Natural killer cell (primary cell): ENCODE results near the gene DLEC1. TPM values are rescaled to one million over a fixed set of nuclear protein-coding genes. Genes with fewer than 3 reads are reported as not detected.

Experiments
- ATAC-seq, 3 donors: fragments of 150-1000 bp in 2 of 3; fragments of 200-7000 bp in 1 of 3; cut with Tn5 transposase; 1 replicate in 1 of 3; 2 replicates in 2 of 3; pipeline ENCODE4 v1.10.0; 2021; ENCODE audit warnings: mild to moderate bottlenecking in 2 of 3, moderate library complexity in 2 of 3
- DNase-seq, 2 donors: peaks; one replicate each; pipeline versions ENCODE4 v3.0.0 to v3.0.0-alpha.2; 2013 to 2021; ENCODE audit warnings: mixed read lengths in 1 of 2
- H3K27ac ChIP-seq: one replicate; pipeline ENCODE4 v1.5.1; 2013; ENCODE audit warnings: mild to moderate bottlenecking, low read length
- H3K27me3 ChIP-seq: one replicate; pipeline ENCODE4 v1.6.1; 2013; ENCODE audit warnings: low read length; ENCODE audit not compliant: control insufficient read depth, insufficient read depth
- H3K36me3 ChIP-seq: one replicate; pipeline ENCODE4 v1.6.1; 2013; ENCODE audit warnings: low read length; ENCODE audit not compliant: control insufficient read depth, insufficient read depth
- H3K4me1 ChIP-seq: one replicate; pipeline ENCODE4 v1.6.1; 2013; ENCODE audit warnings: low read length; ENCODE audit not compliant: control insufficient read depth, insufficient read depth
- H3K4me3 ChIP-seq: one replicate; pipeline ENCODE4 v1.5.1; 2013; ENCODE audit warnings: low read length
- H3K9me3 ChIP-seq: one replicate; pipeline ENCODE4 v1.6.1; 2013; ENCODE audit warnings: low read length; ENCODE audit not compliant: control insufficient read depth, insufficient read depth
- H3K27ac Mint-ChIP-seq, 2 donors: one replicate each; pipeline ENCODE4 v1.8.0; 2022; ENCODE audit warnings: mild to moderate bottlenecking in 2 of 2, mixed read lengths in 2 of 2, moderate library complexity in 1 of 2
- H3K27me3 Mint-ChIP-seq, 2 donors: one replicate each; pipeline ENCODE4 v1.8.0; 2022; ENCODE audit warnings: low read depth in 2 of 2, mixed read lengths in 2 of 2
- H3K36me3 Mint-ChIP-seq: one replicate; pipeline ENCODE4 v1.8.0; 2022; ENCODE audit warnings: mixed read lengths
- H3K4me1 Mint-ChIP-seq, 2 donors: one replicate each; pipeline ENCODE4 v1.8.0; 2022; ENCODE audit warnings: mixed read lengths in 2 of 2
- H3K4me3 Mint-ChIP-seq: one replicate; pipeline ENCODE4 v1.8.0; 2022; ENCODE audit warnings: mild to moderate bottlenecking, moderate library complexity, mixed read lengths
- H3K9me3 Mint-ChIP-seq, 2 donors: one replicate each; pipeline ENCODE4 v1.8.0; 2022; ENCODE audit warnings: mixed read lengths in 2 of 2
- CTCF ChIP-seq: fragments of 200-600 bp; IDR thresholded peaks from one replicate; pipeline ENCODE4 v1.8.0; 2022; ENCODE audit warnings: antibody characterized with exemption
- WGBS: methylation state at CpG from one replicate; pipeline ENCODE4 v1.1.7; 2013; ENCODE audit warnings: missing lambda C conversion rate; ENCODE audit not compliant: insufficient coverage; 5-methylcytosine and 5-hydroxymethylcytosine counted together
- intact Hi-C: fragments of 100-400 bp; cut with micrococcal nuclease; formaldehyde crosslinking; loops from one replicate; pipeline ENCODE4 v1.14.2; 2022
- total RNA-seq, 4 donors: library from RNA; stranded (reverse); fragments of 120-200 nt in 1 of 4; gene quantifications; one replicate each; pipeline versions ENCODE4 v1.2.3 to v1.2.4, GENCODE V29; 2013 to 2022

The DLEC1 gene
- total RNA-seq, 3 donors from 2014 or later (not counting 1 experiment from before 2014, with no cell fraction given) = 6.1 to 7.5 (median 7.0) TPM

- H3K36me3 Mint-ChIP-seq = no peaks in the 10 kb centered on the region
- ATAC-seq = no peak
- H3K27me3 Mint-ChIP-seq = no peaks in the 10 kb centered on the region
- H3K9me3 Mint-ChIP-seq = no peaks in the 10 kb centered on the region
- H3K27ac Mint-ChIP-seq = peak overlapping the region; percentile 82 to 96
- Histone ChIP-seq H3K27me3 (no peaks in the 10 kb centered on the region), H3K36me3 (no peaks in the 10 kb centered on the region), H3K4me3 (no peak overlapping the region), H3K27ac (no peak overlapping the region), H3K4me1 (peaks cover 31% of the 10 kb centered on the region), H3K9me3 (no peaks in the 10 kb centered on the region)
- WGBS = 95% methylated on average over 8 of the region's 8 CpGs
- DNase-seq = no peak
- TF ChIP-seq CTCF = no peak
- intact Hi-C loops = no loop called here
- peaks cover 39 to 44% of the 10 kb centered on the region in 2 donors for H3K4me1 Mint-ChIP-seq
- H3K4me3 Mint-ChIP-seq = peak overlapping the region; percentile 91
These were observed 45.9 kb upstream of the DLEC1 start for GRCh38 chr3:37993067-37993455.

GRCh38 chr3:37993460-37993819, 45.6 kb upstream of the DLEC1 start:
- ATAC-seq (no peak), DNase-seq (no peak)
- no peaks in the 10 kb centered on the region for H3K36me3 ChIP-seq
- no peaks in the 10 kb centered on the region for H3K9me3 ChIP-seq
- peak overlapping the region; percentile 82 to 96 for H3K27ac Mint-ChIP-seq
- H3K36me3 Mint-ChIP-seq = no peaks in the 10 kb centered on the region
- H3K4me3 ChIP-seq = peak overlapping the region; percentile 59
- H3K27me3 ChIP-seq = no peaks in the 10 kb centered on the region
- intact Hi-C loops = no loop called here
- WGBS = 90% methylated on average over 3 of the region's 6 CpGs
- H3K27ac ChIP-seq = peak overlapping the region; percentile 64
- H3K9me3 Mint-ChIP-seq = no peaks in the 10 kb centered on the region
- H3K4me1 ChIP-seq = peaks cover 35% of the 10 kb centered on the region
- H3K27me3 Mint-ChIP-seq = no peaks in the 10 kb centered on the region
- H3K4me3 Mint-ChIP-seq = peak overlapping the region; percentile 91
- H3K4me1 Mint-ChIP-seq = peaks cover 43 to 48% of the 10 kb centered on the region in 2 donors
- no peak for TF ChIP-seq CTCF

- Mint-ChIP-seq H3K9me3 (no peaks in the 10 kb centered on the region), H3K27me3 (no peaks in the 10 kb centered on the region), H3K36me3 (no peaks in the 10 kb centered on the region), H3K27ac (peak overlapping the region; percentile 82 to 96), H3K4me1 (peaks cover 46 to 54% of the 10 kb centered on the region in 2 donors), H3K4me3 (peak overlapping the region; percentile 91)
- no peaks in the 10 kb centered on the region for H3K27me3 ChIP-seq
- H3K4me3 ChIP-seq = peak overlapping the region; percentile 59
- H3K4me1 ChIP-seq = peaks cover 39% of the 10 kb centered on the region
- intact Hi-C loops = no loop called here
- TF ChIP-seq CTCF = no peak
- DNase-seq (peak; percentile 53 to 76), ATAC-seq (peak; percentile 48 to 61 (median 49))
- WGBS = 1% methylated on average over 49 of the region's 49 CpGs
- H3K27ac ChIP-seq = peak overlapping the region; percentile 64
- H3K36me3 ChIP-seq = no peaks in the 10 kb centered on the region
- no peaks in the 10 kb centered on the region for H3K9me3 ChIP-seq
These were observed 45.0 kb upstream of the DLEC1 start for GRCh38 chr3:37993820-37994638.
